Stimulated activated CD4-positive, alpha-beta T cell treated with anti-CD3 and anti-CD28 coated beads, Interleukin-4, amount 100 ng/mL, for 48 hours (primary cell): ENCODE measurements around the gene IFI44L.

Experiments used
- DNase-seq, 2 donors: peaks; one replicate each; pipeline ENCODE4 v3.0.0-alpha.2; 2020; ENCODE audit warnings: low read depth in 2 of 2

IFI44L gene

DNA sequence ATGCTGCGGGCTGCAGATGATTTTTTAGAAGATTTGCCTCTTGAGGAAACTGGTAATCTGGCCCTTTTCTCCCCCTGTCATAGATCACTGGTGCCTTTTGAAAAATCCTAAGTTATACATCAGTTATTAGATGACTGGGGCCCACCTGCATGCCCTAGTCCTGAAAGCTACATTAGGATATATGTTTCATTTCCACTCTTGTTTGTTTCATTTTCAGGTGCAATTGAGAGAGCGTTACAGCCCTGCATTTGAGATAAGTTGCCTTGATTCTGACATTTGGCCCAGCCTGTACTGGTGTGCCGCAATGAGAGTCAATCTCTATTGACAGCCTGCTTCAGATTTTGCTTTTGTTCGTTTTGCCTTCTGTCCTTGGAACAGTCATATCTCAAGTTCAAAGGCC, 21.3 kb downstream of the IFI44L start:
- DNase-seq, result no peak

DNA sequence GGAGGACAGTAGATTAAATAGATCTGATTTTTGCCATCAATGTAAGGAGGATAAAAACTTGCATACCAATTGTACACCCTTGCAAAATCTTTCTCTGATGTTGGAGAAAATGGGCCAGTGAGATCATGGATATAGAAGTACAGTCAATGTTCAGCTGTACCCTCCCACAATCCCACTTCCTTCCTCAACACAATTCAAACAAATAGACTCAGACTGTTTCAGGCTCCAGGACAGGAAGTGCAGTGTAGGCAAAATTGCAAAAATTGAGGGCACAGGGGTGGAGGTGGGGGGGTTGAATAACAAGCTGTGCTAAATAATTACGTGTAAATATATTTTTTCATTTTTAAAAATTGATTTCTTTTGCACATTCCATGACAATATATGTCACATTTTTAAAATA, 25.5 kb downstream of the IFI44L start:
- no peak for DNase-seq

DNA sequence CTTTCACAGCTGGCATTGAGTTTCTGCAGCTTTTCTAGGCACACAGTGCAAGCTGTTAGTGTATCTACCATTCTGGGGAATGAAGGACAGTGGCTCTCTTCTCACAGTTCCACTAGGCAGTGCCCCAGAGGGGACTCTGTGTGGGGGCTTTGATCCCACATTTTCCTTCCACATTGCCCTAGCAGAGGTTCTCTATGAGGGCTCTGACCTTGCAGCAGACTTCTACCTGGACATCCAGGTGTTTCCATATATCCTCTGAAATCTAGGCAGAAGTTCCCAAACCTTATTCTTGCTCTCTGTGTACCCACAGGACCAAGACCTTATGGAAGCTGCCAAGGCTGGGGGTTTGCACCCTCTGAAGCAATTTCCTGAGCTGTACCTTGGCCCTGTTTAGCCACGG, 27.0 kb downstream of the IFI44L start:
- DNase-seq, result no peak

DNA sequence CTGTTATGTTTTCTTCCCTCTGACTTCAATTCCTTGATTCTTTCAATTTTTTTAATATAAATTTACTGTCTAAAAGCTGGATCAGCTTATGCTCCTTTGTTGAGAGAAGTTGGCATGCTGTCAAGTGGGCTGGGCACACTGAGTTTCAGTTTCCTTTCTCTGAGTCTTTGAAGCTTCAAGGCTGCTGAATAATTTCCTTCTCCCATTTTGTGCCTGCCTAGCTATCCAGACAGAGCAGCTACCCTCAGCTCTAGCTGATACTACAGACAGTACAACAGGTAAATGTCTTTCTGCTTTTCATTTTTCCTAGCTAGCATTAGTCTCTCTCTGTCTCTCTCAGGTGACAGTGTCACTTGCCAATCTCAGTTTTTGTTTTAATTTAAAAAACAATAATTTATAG, 29.4 kb downstream of the IFI44L start, which contains the start of gene IFI44:
Gene IFI44, plus strand, starts transcription at position 204 of the 400 bp plus-strand sequence. CDS start 365 bp downstream, outside the sequence.
- peak; percentile 58 to 59 for DNase-seq

DNA sequence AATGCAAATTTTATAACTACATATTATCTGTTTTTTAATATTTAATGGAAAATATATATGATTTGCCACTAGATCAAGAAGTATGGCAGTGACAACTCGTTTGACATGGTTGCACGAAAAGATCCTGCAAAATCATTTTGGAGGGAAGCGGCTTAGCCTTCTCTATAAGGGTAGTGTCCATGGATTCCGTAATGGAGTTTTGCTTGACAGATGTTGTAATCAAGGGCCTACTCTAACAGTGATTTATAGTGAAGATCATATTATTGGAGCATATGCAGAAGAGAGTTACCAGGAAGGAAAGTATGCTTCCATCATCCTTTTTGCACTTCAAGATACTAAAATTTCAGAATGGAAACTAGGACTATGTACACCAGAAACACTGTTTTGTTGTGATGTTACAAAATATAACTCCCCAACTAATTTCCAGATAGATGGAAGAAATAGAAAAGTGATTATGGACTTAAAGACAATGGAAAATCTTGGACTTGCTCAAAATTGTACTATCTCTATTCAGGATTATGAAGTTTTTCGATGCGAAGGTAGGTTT, 29.9 kb downstream of the IFI44L start:
- DNase-seq, result no peak

DNA sequence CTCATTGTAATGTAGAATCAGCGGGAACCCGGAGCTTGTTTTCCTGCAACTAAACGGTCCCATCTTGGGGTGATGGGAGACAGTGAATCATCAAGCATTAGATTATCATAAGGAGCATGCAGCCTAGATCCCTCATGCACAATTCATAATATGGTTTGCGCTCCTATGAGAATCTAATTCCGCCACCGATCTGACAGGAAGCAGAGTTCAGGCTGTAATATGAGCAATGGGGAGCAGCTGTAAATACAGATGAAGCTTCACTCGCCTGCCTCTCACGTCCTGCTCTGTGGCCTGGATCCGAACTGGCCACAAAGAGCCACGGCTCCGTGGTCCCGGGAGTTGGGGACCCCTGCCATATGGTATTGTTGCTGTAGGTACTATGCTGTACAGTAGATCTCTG, 31.0 kb downstream of the IFI44L start:
- DNase-seq, result peak in 1 of 2 donors; percentile 7

DNA sequence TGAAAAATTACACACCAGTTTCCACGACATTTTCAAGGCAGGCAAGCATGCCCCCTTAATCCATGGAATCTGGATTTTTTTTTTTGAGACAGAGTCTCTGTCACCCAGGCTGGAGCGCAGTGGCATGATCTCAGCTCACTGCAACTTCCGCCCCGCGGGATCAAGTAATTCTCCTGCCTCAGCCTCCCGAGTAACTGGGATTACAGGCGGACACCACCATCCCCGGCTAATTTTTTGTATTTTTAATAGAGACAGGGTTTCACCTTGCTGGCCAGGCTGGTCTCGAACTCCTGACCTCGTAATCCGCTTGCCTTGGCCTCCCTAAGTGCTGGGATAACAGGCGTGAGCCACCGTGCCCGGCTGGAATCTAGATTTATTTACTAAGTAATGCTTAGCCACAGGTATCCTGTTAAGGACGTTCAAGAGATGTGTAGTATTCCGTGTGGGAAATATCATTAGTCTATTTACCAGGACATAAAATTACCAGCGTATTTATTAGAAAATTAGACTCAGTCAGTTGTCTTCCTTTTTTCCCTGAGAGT, 31.8 kb downstream of the IFI44L start:
- no peak for DNase-seq

DNA sequence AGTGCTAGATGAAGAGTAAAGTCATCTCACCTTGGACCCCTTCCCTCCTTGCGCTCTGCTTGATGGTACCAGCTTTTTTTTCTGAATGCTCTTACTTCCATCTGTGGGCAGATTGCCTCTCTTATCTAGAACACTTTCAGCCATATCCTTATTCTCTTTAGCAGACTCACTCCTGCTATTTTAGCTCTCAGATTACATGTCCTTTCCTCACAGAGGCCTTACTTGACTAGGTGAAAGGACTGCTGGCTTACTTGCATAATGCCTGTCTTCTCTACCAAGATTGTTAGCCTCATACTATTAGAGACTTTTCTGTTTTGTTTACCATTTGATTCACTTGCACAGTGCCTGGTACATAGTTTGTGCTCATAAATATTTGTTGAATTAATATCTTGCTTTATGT, 38.7 kb downstream of the IFI44L start:
- DNase-seq, result no peak

DNA sequence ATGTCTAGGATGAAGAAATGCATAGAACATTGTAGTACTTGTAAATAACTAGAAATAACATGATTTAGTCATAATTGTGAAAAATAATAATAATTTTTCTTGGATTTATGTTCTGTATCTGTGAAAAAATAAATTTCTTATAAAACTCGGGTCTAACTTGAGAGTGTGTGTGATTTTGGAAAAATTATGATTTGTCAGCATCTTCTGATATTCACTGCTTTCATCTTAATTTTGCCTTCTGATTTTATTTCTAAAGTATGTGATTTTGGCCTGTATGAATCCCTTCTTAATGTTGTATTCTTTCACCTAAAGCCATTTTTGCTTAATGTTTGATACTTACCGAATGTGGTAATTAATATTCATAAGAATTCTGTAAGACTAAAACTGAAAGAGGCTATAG, 43.7 kb downstream of the IFI44L start:
- DNase-seq, result no peak

DNA sequence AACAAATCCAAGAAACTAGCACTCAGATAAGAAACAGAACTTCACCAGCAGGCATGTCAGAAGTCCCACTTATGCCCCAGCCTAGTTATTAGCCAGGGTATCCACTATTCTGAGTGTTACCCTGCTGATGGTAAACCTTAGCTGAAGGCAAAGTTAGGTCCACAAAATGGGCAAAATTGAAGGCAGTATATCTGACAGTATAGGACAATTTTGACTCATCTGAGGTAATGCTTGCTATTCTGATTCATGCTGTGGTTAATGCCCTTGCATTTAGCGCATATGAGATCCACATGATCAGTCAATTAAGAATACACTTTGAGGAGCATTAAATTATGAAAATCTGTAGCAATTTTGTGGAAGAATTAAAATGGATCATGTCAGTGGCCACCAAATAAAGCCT, 44.5 kb downstream of the IFI44L start:
- no peak for DNase-seq

DNA sequence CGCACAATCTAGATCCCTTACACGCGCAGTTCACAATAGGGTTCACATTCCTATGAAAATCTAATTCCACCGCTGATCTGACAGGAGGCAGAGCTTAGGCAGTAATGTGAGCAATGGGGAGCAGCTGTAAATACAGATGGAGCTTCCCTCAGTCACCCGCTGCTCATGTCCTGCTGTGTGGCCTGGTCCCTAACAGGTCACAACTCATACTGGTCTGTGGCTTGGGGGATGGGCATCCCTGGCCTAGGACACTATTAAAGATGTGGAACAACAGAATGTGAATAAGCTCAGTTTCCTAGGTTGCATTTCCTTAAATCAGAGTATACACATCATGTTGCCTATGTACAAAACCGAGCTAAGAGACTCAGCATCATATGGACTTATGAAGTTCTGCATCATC, 45.6 kb downstream of the IFI44L start:
- DNase-seq, result no peak

DNA sequence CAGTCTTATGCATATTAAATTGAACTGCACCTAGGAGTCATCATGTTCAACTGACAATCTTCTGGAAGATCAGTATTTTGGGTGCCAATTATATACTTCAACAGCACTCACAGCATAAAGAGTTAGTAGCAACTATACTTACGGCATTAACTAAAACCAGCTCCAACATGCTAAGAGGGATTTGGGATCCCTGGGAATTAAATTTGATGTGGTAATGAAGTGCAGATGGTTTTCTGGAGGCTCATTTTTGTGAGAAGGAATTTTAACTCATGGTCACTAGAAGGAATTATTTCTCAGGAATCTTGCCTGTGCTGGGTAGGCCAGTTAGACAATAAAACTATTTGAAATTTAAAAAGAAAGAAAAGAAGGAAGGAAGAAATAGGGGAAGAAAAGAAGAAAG, 47.7 kb downstream of the IFI44L start:
- no peak for DNase-seq

DNA sequence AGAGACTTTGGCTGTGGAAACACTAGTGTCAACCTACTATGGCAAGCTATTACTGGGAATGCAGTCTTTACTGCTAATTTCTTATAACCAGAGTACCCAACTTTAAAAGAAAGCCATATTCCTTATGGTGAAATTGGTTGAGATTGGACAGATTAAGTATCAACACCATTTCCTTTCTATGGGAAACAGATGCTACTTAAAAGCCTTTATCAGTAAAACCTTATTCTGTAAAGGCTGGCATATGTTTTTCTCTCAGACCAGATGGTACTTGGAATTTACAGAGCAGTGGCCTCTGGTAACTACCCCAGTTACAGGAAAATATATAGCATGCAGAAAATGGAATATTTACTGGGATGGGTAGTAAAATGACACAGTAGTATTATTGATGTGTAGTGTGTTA, 48.2 kb downstream of the IFI44L start:
- DNase-seq, result no peak

DNA sequence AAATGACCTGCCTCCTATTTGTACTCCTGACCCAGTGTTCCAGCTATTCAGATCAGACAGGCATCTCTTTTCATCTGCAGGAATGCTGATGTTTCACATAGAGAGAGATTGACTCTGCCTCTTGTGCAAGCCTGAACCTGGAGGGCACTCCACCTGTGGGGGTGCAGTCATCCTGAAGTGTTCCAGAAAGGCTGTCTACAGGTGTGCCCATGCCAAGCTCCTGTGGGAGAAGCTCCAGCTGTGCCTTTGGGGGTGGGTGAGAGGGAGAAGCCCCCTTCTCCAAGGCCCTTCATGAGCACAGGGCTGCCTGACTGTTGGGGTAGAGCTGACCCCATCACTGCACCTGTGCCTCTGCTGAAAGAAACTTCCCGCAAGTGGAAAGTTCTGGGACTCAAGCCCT, 52.2 kb downstream of the IFI44L start:
- DNase-seq, result no peak

DNA sequence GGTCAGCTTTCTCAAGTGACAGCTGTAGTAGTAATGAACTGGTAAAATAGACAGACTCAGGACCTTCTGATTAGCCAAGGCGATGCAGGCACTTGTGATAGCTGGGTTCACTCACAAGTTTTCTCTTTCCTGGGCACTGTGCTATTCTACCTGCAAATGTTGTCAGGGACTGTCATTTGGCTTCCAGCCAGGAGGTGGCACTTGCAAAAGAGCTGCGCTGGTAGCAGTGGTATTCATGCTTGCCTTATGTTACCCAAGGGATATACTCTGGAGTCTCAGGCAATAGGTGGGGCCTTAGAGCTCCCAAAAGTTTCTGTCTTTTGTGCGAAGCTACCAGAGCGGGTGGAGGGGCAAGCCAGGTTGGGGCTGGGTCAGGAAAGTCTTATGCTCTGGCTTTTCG, 52.9 kb downstream of the IFI44L start:
- peak in 1 of 2 donors; percentile 15 for DNase-seq

DNA sequence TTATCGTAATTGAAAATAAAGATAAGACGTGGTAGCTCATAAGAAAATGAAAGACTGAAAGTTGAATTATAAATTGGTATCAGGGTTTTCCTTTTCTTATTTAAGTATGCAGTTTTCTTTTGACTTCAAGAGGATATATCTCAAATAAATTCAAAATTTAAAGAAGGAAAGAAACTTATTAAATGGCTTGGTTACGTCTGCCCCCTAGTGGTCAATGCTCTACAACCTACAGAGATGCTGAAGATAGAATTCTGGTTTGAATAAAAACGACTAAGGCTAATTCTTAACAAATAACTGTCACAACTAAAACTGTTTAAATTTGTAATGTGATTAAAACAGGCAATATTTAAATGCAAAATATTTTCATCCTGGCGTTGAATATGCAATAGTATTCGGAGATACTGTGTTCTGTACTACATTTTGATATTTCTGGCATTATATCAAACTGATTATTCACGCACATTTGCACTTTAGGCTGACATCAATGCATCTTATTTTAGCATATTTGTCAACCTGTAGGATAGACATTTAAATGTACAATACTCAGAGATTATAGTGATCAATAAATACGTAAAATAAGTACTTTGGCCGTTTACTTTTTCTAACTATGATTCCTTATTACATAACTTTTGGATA, 56.2 kb downstream of the IFI44L start:
- peak; percentile 25 to 32 for DNase-seq

DNA sequence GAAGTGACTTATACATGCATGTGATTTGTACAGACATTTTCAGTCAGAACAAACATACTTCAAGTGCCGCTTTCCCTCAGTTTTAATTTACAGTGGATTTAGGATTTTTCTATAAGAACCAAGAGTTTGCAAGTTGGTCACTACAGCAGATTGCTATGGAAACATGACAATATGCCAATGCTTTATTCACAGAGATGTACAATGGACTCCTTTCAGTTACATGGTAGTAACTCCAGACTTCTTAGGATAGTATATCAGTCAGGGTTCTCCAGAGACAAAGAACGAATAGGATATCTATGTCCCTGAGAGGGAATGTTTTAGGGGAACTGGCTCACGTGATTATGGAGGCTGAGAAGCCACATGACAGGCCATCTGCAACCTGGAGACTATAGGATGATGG, 56.7 kb downstream of the IFI44L start:
- DNase-seq, result no peak

DNA sequence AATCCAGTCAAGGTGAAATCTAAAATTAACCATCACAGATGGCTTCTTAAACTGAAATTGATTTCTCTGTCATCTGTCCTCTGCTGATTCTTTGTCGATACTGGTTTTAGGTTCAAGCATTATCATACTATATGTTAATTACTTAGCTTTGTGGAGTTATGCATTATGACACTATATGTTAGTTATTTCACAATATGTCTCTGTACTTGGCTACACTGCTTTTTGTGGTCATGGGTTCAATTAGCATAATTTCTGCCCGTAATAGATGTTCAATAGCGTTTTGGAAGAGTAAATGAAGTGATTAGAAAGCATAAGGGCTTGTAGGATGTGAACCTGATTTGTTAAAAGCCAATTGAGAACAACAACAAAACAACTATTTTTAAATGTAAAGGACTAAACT, 57.5 kb downstream of the IFI44L start:
- DNase-seq, result no peak

DNA sequence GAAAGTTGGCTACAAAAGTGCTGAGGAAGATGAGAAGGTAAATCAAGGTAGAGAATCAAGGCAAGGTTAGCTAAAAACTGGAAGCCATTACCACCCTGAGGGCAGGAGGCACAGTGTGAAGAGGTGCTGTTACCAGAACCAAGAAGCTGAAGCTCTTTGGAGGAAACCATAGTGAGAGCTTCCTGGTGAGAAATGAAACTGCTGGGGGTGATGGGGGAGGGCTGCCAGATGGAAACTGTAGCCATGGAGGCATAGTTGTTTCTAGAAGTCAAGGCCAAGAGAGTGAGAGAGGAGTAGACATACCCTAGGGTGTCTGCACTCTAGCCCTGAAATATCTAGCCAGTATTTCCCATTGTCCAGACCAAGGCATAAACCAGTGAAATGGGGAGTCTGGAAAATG, 58.1 kb downstream of the IFI44L start:
- no peak for DNase-seq

DNA sequence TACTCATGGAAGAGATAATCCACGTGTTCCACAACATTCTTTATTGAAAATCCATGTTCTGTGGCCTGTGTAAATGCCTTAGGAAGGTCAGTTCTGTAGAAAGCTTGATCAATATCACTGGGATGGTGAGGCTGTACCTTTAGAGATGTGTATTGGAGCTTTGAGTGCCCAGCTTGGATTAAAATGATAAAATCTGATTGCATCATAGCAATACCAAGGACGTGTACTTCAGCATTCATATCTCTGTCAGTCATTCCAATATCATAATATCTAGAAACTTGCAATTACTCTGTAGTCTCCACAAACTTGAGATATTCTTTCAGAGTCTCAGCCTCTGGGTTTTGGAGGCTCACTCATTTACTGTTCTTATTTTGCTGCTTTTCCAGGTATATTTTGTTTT, 61.0 kb downstream of the IFI44L start:
- DNase-seq, result no peak

DNA sequence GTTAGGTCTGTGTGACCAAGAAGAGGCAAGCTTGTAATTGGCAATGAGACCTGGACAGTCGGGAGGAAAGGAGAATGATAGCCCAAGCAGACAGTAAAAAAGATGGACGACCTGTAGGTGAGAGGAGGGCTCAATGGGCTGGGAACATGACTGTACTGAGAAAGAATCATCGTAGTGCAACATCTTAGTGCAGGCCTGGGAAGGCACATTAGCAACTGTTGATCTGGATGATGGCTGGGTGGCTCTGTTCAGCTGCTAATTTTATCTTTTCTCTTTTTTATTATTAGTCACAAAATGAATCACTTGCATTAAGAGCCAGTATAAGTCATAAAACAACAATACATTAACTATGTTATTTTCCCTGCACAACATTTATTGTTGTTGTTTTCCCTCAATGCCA, 62.2 kb downstream of the IFI44L start:
- DNase-seq, result no peak

DNA sequence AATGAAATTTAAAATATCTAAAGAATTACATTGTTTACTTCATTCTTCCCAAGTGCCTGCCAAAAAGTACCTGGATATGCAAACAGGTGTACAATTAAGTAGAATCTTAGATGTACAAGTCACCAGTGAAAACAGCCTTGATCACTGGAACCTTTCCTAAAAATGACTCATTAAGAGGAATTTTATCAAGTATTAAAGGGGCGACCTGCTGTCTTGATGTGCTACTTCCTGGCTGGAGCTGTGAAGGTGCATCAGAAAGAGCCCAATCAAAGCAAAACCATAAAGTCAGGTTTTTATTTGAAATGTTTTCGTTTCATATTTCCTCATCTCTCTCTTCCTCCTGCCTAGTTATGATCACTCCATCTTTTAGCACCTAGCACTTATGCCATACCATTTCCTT, 62.8 kb downstream of the IFI44L start:
- DNase-seq, result no peak

DNA sequence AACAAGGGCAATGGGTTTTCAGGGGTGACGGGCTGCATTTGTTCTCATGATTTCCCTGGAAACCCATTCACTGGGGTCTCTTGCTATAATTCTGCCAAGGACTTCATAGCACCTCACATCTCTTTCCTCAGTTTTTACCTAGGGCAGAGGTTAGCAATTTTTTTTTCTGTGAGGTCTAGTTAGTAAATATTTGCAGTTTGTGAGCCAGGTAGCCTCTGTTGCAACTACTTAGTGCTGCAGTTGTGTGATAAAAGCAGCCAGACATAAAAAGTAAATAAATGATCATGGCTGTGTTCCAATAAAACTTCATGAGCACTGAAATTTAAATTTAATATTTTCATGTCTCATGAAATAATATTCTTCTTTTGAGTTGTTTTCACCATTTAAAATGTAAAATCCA, 67.1 kb downstream of the IFI44L start:
- DNase-seq, result no peak

DNA sequence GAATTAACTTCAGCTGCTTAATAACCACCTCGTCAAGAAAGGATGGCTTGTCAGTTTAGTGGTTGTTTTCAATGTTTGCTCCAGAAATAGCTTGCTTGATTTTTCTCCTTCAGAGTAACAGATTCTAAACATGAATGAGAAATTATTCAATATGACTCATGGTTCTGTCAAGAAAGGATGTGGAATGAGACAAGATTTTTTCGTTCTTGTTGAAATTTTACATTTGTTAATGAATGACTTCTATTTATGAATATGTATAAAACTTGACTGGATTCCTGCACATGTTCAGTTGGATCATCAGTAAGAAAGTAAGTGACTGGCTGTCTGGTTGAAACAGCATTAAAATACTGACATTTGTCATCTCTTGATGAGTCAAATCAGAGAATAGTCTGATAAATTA, 67.7 kb downstream of the IFI44L start:
- no peak for DNase-seq
